BLaER1 treated with 17β-estradiol and CSF1 and Interleukin-3, amounts not matched to agents 10 nM and 100 nM (cell line): ENCODE results near the gene PITPNC1.

Source experiments
- H3K27ac ChIP-seq, 11 experiments: shearing (Covaris generic); formaldehyde crosslinking; 2 replicates each; pipeline ENCODE4 v1.8.1; 2022
- H3K27me3 ChIP-seq, 11 experiments: shearing (Covaris generic); formaldehyde crosslinking; 2 replicates each; pipeline ENCODE4 v1.8.1; 2022
- H3K36me3 ChIP-seq, 11 experiments: shearing (Covaris generic); formaldehyde crosslinking; 2 replicates each; pipeline ENCODE4 v1.8.1; 2022
- H3K4me1 ChIP-seq, 10 experiments: shearing (Covaris generic); formaldehyde crosslinking; 2 replicates each; pipeline ENCODE4 v1.8.1; 2022
- H3K4me2 ChIP-seq, 11 experiments: shearing (Covaris generic); formaldehyde crosslinking; 2 replicates each; pipeline ENCODE4 v1.8.1; 2022
- H3K4me3 ChIP-seq, 10 experiments: shearing (Covaris generic); formaldehyde crosslinking; 2 replicates each; pipeline ENCODE4 v1.8.1; 2022
- H3K9ac ChIP-seq, 11 experiments: shearing (Covaris generic); formaldehyde crosslinking; 2 replicates each; pipeline ENCODE4 v1.8.1; 2022
- H3K9me3 ChIP-seq, 11 experiments: shearing (Covaris generic); formaldehyde crosslinking; replicated peaks in 1 of 11; 2 replicates each; pipeline ENCODE4 v1.8.1; 2022
- H4K20me1 ChIP-seq, 11 experiments: shearing (Covaris generic); formaldehyde crosslinking; 2 replicates each; pipeline ENCODE4 v1.8.1; 2022
- Cebpa-rat ChIP-seq, 11 experiments: shearing (Covaris generic); IDR thresholded peaks; 2 replicates each; pipeline ENCODE4 v1.8.1; 2022

The PITPNC1 gene

DNA sequence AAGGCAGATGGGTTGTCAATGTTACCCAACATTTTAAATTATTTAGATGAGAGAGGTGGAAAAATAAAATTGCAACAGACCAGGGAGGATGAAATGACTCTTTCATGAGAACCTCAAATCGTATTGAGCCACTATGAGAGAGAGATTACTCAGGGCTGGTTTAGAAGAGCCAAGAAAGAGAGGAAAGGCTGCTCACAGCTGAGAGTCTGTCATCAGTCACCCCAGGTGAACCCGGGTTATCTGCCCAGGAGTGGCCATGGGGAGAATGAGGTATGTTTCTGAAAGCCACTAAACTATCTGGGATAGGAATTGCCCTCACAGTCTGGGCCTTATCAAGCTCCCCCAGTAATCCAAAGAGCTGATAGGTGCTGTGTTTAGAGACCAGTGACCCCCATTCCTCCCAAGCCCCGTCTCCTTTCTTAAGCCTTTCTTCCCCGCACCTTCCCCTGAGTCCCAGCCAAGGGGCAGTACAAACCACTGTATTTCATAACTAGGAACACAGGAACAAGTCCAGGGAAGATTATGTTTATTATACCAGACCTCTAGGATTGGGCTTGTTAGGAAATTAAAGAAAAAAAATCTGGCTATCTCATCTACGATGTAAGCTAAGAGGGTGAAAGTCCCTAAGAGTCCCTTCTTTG lies 181.8 kb downstream of the PITPNC1 start:
- no peak overlapping the region for H3K27ac ChIP-seq

DNA sequence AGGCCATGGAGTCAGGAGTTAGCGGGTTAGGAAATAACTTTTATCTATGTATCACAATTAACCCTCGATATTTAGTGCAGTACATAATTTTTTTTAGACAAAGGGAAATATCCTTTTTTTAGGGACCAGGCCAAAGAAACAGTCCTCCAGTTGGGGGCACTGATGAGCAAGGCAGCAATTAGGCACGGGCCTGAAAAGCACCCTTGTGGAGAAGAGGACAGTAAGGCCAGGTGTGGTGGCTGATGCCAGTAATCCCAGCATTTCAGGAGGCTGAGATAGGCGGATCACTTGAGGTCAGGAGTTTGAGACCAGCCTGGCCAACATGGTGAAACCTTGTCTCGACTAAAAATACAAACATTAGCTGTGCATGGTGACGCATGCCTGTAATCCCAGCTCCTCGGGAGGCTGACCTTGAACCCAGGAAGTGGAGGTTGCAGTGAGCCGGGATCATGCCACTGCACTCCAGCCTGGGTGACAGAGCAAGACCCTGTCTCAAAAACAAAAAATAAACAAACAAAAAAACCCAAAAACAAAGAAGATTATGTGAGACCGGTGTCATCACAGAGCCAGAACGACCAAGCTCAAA lies 182.4 kb downstream of the PITPNC1 start:
- H3K27me3 ChIP-seq: no peaks in the 10 kb centered on the region
- no peak overlapping the region for H3K9ac ChIP-seq
- no peak for TF ChIP-seq Cebpa-rat (IDR thresholded peaks at IDR 0.05)
- peaks cover 0 to 12% (median 0%) of the 10 kb centered on the region in 10 experiments; a peak in 3 of 20 replicates for H3K4me1 ChIP-seq
- H3K4me2 ChIP-seq: no peak overlapping the region
- no peak overlapping the region for H3K4me3 ChIP-seq
- peaks cover 5 to 80% (median 33%) of the 10 kb centered on the region in 11 experiments; a peak in 19 of 22 replicates for H3K36me3 ChIP-seq
- H3K9me3 ChIP-seq: peaks cover 0 to 11% (median 0%) of the 10 kb centered on the region in 11 experiments; a peak in 1 of 22 replicates
- H4K20me1 ChIP-seq: no peaks in the 10 kb centered on the region; a peak in 1 of 22 replicates
- no peak overlapping the region for H3K27ac ChIP-seq

More for the DNA sequence above, 181.8 kb downstream of the PITPNC1 start:
- Histone ChIP-seq H3K9ac (no peak overlapping the region), H3K4me3 (no peak overlapping the region), H4K20me1 (no peaks in the 10 kb centered on the region; a peak in 1 of 22 replicates), H3K36me3 (peaks cover 5 to 86% (median 34%) of the 10 kb centered on the region in 11 experiments; a peak in 19 of 22 replicates), H3K27me3 (no peaks in the 10 kb centered on the region), H3K9me3 (peaks cover 0 to 11% (median 0%) of the 10 kb centered on the region in 11 experiments; a peak in 1 of 22 replicates), H3K4me1 (peaks cover 0 to 12% (median 0%) of the 10 kb centered on the region in 10 experiments; a peak in 3 of 20 replicates), H3K4me2 (no peak overlapping the region)
- TF ChIP-seq Cebpa-rat (IDR thresholded peaks at IDR 0.05): no peak

GRCh38 chr17:67562005-67562404 lies 184.9 kb downstream of the PITPNC1 start:
- peaks cover 1 to 68% (median 19%) of the 10 kb centered on the region in 11 experiments; a peak in 16 of 22 replicates for H3K36me3 ChIP-seq
- H4K20me1 ChIP-seq: no peaks in the 10 kb centered on the region; a peak in 1 of 22 replicates
- TF ChIP-seq Cebpa-rat (IDR thresholded peaks at IDR 0.05): no peak
- no peak overlapping the region for H3K27ac ChIP-seq
- H3K4me2 ChIP-seq: peak overlapping the region in 2 of 11 experiments; percentile 19 to 38; a peak in 2 of 22 replicates
- peaks cover 0 to 12% (median 0%) of the 10 kb centered on the region in 10 experiments; a peak in 3 of 20 replicates for H3K4me1 ChIP-seq
- H3K27me3 ChIP-seq: no peaks in the 10 kb centered on the region
- H3K9me3 ChIP-seq: peaks cover 0 to 3% (median 0%) of the 10 kb centered on the region in 11 experiments; a peak in 1 of 22 replicates
- H3K9ac ChIP-seq: no peak overlapping the region
- H3K4me3 ChIP-seq: no peak overlapping the region

DNA sequence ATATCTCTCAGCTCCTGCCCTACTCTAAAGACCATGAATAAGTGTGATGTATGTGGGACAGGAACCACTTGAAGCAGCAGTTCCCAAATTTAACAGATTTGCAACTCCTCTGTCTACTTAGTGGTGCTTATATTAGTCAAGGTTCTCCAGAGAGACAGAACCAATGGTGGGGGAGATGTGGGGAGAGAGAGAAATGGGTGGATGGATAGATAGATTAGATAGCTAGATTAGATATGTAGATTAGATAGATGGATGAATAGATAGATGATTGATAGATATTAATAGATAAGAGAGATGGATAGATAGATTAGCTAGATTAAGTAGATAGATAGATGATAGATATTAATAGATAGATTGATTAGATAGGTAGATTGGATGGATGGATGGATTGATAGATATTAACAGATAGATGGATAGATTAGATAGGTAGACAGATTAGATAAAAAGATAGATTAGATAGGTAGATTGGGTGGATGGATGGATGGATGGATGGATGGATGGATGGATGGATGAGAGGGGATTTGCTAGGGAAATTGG lies 186.7 kb downstream of the PITPNC1 start:
- Histone ChIP-seq H3K27me3 (no peaks in the 10 kb centered on the region), H3K27ac (no peak overlapping the region)
- TF ChIP-seq Cebpa-rat (IDR thresholded peaks at IDR 0.05): no peak

GRCh38 chr17:67565068-67565467 lies 188.0 kb downstream of the PITPNC1 start:
- Histone ChIP-seq H3K4me2 (no peak overlapping the region), H3K27ac (no peak overlapping the region), H3K4me1 (peaks cover 11 to 33% (median 17%) of the 10 kb centered on the region in 10 experiments), H3K27me3 (no peaks in the 10 kb centered on the region), H3K9me3 (no peaks in the 10 kb centered on the region), H4K20me1 (peaks cover 0 to under 1% (median 0%) of the 10 kb centered on the region in 11 experiments; a peak in 1 of 22 replicates), H3K36me3 (peaks cover 0 to 61% (median 13%) of the 10 kb centered on the region in 11 experiments; a peak in 13 of 22 replicates), H3K4me3 (no peak overlapping the region), H3K9ac (no peak overlapping the region)
- TF ChIP-seq Cebpa-rat (IDR thresholded peaks at IDR 0.05): no peak

More for the DNA sequence above, 186.7 kb downstream of the PITPNC1 start:
- Histone ChIP-seq H4K20me1 (no peaks in the 10 kb centered on the region; a peak in 1 of 22 replicates), H3K4me1 (peaks cover 0 to 20% (median 5%) of the 10 kb centered on the region in 10 experiments; a peak in 16 of 20 replicates), H3K9ac (no peak overlapping the region), H3K4me2 (no peak overlapping the region), H3K36me3 (peaks cover 0 to 70% (median 17%) of the 10 kb centered on the region in 11 experiments; a peak in 13 of 22 replicates), H3K4me3 (no peak overlapping the region), H3K9me3 (no peaks in the 10 kb centered on the region)

DNA sequence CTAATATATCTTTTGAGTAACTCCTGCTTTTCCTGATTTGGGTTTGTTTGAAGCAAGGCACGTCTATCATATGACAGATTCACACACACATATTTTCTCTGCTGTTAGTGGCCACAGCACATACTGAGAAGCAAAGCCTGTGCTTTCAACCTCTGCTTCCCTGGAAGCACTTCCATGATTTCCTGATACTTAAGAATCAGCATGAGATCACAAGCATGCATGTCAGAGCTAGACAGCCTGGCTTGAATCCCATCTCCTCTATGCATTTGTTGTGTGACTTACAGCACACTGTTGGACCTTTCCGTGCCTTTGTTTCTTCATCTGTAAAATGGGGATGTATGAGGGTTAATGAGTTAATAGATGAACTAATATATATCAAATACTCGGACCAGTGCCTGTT lies 189.6 kb downstream of the PITPNC1 start:
- H3K4me1 ChIP-seq: peaks cover 12 to 48% (median 29%) of the 10 kb centered on the region in 10 experiments
- no peak overlapping the region for H3K4me2 ChIP-seq
- TF ChIP-seq Cebpa-rat (IDR thresholded peaks at IDR 0.05): no peak
- no peaks in the 10 kb centered on the region for H3K27me3 ChIP-seq
- no peaks in the 10 kb centered on the region for H3K9me3 ChIP-seq
- H3K27ac ChIP-seq: no peak overlapping the region
- peaks cover 0 to 61% (median 22%) of the 10 kb centered on the region in 11 experiments; a peak in 13 of 22 replicates for H3K36me3 ChIP-seq
- H3K4me3 ChIP-seq: no peak overlapping the region
- no peak overlapping the region for H3K9ac ChIP-seq
- H4K20me1 ChIP-seq: 0 out of 22 replicates have a peak, but pooled peaks cover 0 to 5% (median 0%) of the 10 kb centered on the region in 11 experiments

- Histone ChIP-seq H3K4me3 (no peak overlapping the region), H3K9ac (no peak overlapping the region), H3K9me3 (no peaks in the 10 kb centered on the region), H3K27me3 (no peaks in the 10 kb centered on the region), H3K27ac (no peak overlapping the region), H4K20me1 (0 out of 22 replicates have a peak, but pooled peaks cover 0 to 5% (median 0%) of the 10 kb centered on the region in 11 experiments), H3K4me2 (peak overlapping the region in 8 of 11 experiments; percentile 9 to 75 (median 60); a peak in 9 of 22 replicates), H3K36me3 (peaks cover 0 to 56% (median 16%) of the 10 kb centered on the region in 11 experiments; a peak in 11 of 22 replicates), H3K4me1 (peaks cover 12 to 42% (median 31%) of the 10 kb centered on the region in 10 experiments)
- no peak for TF ChIP-seq Cebpa-rat (IDR thresholded peaks at IDR 0.05)
These were observed 192.0 kb downstream of the PITPNC1 start for GRCh38 chr17:67569015-67569451.

DNA sequence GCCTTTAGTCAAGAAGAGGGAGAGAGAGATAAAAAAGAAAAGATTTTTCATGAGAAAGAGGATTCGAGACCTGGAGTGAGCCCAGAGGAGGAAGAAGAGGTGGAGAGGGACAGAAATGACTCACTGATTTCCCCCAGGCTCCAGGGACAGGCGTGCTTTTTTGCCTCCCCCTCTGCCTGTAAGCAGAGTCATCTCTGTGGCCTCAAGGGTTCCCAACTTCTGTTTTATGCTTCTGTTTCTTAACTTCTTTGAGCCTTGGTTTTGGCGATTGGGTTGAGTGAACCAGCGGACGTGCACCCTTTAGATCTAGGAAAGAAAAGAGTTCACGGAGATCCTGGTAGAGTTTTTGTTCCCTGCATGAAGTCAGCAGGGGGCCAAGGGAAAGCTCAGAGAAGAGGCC lies 192.8 kb downstream of the PITPNC1 start:
- no peak overlapping the region for H3K9ac ChIP-seq
- H3K36me3 ChIP-seq: peaks cover 0 to 61% (median 13%) of the 10 kb centered on the region in 11 experiments; a peak in 11 of 22 replicates
- H3K4me1 ChIP-seq: peaks cover 18 to 42% (median 31%) of the 10 kb centered on the region in 10 experiments
- H3K27me3 ChIP-seq: no peaks in the 10 kb centered on the region
- no peak for TF ChIP-seq Cebpa-rat (IDR thresholded peaks at IDR 0.05)
- peak overlapping the region in 3 of 11 experiments; percentile 9 to 35 (median 16); a peak in 4 of 22 replicates for H3K27ac ChIP-seq
- 0 out of 22 replicates have a peak, but pooled peaks cover 0 to 5% (median 0%) of the 10 kb centered on the region in 11 experiments for H4K20me1 ChIP-seq
- H3K4me2 ChIP-seq: peak overlapping the region in 6 of 11 experiments; percentile 46 to 75 (median 68); a peak in 14 of 22 replicates
- no peak overlapping the region for H3K4me3 ChIP-seq
- H3K9me3 ChIP-seq: no peaks in the 10 kb centered on the region
